ENCODE results near the gene ZNF83.
"Not testable (repeated sequence)": the region's sequence is repeated elsewhere in the genome, so short reads cannot be mapped to it uniquely, and the experiment has no call there.

ZNF83 gene

GRCh38 chr19:52638601-52639000, 446 bp upstream of the ZNF83 start:
- no peak for DNase-seq

GRCh38 chr19:52635786-52636570, 2.2 kb downstream of the ZNF83 start:
- DNase-seq, result no peak

GRCh38 chr19:52627441-52627840, 10.7 kb downstream of the ZNF83 start:
- not testable (repeated sequence) for DNase-seq

- DNase-seq, result no peak
Observed at GRCh38 chr19:52626915-52627314, 11.2 kb downstream of the ZNF83 start.

GRCh38 chr19:52622261-52622660, 15.9 kb downstream of the ZNF83 start:
- DNase-seq, result no peak

- DNase-seq, result no peak
Observed at GRCh38 chr19:52621376-52621775, 16.8 kb downstream of the ZNF83 start.

GRCh38 chr19:52613299-52613906, 24.8 kb downstream of the ZNF83 start:
- no peak for DNase-seq

GRCh38 chr19:52603558-52604207, 34.5 kb downstream of the ZNF83 start:
- no peak for DNase-seq

- no peak for DNase-seq
Observed at GRCh38 chr19:52602941-52603340, 35.2 kb downstream of the ZNF83 start.

GRCh38 chr19:52601974-52602366, 36.2 kb downstream of the ZNF83 start:
- DNase-seq, result not testable (repeated sequence)

- DNase-seq, result peak; percentile 74
Observed at GRCh38 chr19:52601025-52601973, 36.9 kb downstream of the ZNF83 start.

GRCh38 chr19:52600639-52601024, 37.5 kb downstream of the ZNF83 start:
- peak; percentile 30 for DNase-seq

GRCh38 chr19:52599241-52599640, 38.9 kb downstream of the ZNF83 start:
- no peak for DNase-seq

- not testable (repeated sequence) for DNase-seq
Observed at GRCh38 chr19:52593441-52593840, 44.7 kb downstream of the ZNF83 start.

- DNase-seq, result no peak
Observed at GRCh38 chr19:52592301-52592700, 45.9 kb downstream of the ZNF83 start.

GRCh38 chr19:52590728-52591127, 47.4 kb downstream of the ZNF83 start:
- no peak for DNase-seq

- no peak for DNase-seq
Observed at GRCh38 chr19:52585604-52586003, 52.6 kb downstream of the ZNF83 start.

GRCh38 chr19:52584736-52585440, 53.3 kb downstream of the ZNF83 start:
- DNase-seq, result no peak

- peak; percentile 82 for DNase-seq
Observed at GRCh38 chr19:52570000-52570861, 67.9 kb downstream of the ZNF83 start, which contains the start of gene ZNF701. ZNF701 (plus strand) TSS chr19:52570287; CDS start chr19:52574148, 3,861 bp downstream.

- peak; percentile 51 for DNase-seq
Observed at GRCh38 chr19:52569638-52569999, 68.5 kb downstream of the ZNF83 start.

- no peak for DNase-seq
Observed at GRCh38 chr19:52567921-52568320, 70.2 kb downstream of the ZNF83 start.

All from DMS79 (cell line).